HL-60 (cell line): ENCODE data around the gene SASH1.

ENCODE experiments used
- DNase-seq, 2 experiments: peaks; one replicate each; pipeline ENCODE4 v3.0.0-alpha.2; 2010 to 2020; ENCODE audit warnings: low read depth in 1 of 2, low spot score in 1 of 2
- H3K27ac ChIP-seq: fragments of 250-450 bp; sonication (Bioruptor Pico); replicated peaks from 2 replicates; pipeline ENCODE4 v1.5.1; 2020; ENCODE audit warnings: mild to moderate bottlenecking, moderate library complexity
- H3K27me3 ChIP-seq: fragments of 250-450 bp; sonication (Bioruptor Pico); 2 replicates; pipeline ENCODE4 v1.5.1; 2021; ENCODE audit warnings: mild to moderate bottlenecking, moderate library complexity; ENCODE audit not compliant: insufficient read depth, poor library complexity, severe bottlenecking
- H3K4me3 ChIP-seq: replicated peaks from 2 replicates; pipeline ENCODE4 v1.5.1; 2011; ENCODE audit warnings: mild to moderate bottlenecking, control low read depth, low read length; ENCODE audit not compliant: insufficient read depth
- GABPA ChIP-seq: IDR thresholded peaks from 2 replicates; pipeline ENCODE4 v1.6.1; 2012; ENCODE audit warnings: low read depth
- POLR2AphosphoS5 ChIP-seq: IDR thresholded peaks from 2 replicates; pipeline ENCODE4 v1.6.1; 2012; ENCODE audit warnings: low read depth
- SPI1 ChIP-seq: IDR thresholded peaks from 2 replicates; pipeline ENCODE4 v1.6.1; 2012; ENCODE audit warnings: low read depth, mild to moderate bottlenecking, borderline replicate concordance
- TF ChIP-seq, protein P1 (sequence below): IDR thresholded peaks from 2 replicates; pipeline ENCODE4 v1.6.1; 2012; ENCODE audit warnings: low read depth; ENCODE audit not compliant: insufficient replicate concordance
- TF ChIP-seq, protein P2 (sequence below): IDR thresholded peaks from one replicate; pipeline ENCODE4 v1.5.1; 2011; ENCODE audit warnings: low read length, control low read depth, inconsistent platforms; ENCODE audit not compliant: insufficient read depth

The SASH1 gene

DNA sequence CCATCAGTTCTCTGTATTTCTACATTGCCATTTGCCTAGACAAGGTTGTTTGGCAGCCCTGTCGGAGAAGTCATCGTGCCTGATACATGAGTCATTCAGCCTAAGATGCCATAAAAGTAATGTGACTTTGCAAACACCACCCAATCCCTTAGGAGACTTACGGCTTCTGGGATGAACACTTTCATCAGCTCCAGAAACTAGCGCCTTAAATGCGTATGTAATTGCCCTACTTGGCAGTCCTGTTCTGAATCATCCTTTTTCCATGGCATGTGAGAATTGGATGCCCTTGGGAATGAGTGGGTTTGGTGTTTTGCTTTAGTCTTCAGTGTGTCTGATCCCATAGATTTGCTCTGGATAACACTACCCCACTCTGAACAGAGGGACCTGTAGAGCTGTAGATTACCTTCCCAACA is 158.5 kb downstream of the SASH1 start:
- no peak overlapping the region for H3K4me3 ChIP-seq
- no peak for DNase-seq
- TF ChIP-seq, protein P1, sequence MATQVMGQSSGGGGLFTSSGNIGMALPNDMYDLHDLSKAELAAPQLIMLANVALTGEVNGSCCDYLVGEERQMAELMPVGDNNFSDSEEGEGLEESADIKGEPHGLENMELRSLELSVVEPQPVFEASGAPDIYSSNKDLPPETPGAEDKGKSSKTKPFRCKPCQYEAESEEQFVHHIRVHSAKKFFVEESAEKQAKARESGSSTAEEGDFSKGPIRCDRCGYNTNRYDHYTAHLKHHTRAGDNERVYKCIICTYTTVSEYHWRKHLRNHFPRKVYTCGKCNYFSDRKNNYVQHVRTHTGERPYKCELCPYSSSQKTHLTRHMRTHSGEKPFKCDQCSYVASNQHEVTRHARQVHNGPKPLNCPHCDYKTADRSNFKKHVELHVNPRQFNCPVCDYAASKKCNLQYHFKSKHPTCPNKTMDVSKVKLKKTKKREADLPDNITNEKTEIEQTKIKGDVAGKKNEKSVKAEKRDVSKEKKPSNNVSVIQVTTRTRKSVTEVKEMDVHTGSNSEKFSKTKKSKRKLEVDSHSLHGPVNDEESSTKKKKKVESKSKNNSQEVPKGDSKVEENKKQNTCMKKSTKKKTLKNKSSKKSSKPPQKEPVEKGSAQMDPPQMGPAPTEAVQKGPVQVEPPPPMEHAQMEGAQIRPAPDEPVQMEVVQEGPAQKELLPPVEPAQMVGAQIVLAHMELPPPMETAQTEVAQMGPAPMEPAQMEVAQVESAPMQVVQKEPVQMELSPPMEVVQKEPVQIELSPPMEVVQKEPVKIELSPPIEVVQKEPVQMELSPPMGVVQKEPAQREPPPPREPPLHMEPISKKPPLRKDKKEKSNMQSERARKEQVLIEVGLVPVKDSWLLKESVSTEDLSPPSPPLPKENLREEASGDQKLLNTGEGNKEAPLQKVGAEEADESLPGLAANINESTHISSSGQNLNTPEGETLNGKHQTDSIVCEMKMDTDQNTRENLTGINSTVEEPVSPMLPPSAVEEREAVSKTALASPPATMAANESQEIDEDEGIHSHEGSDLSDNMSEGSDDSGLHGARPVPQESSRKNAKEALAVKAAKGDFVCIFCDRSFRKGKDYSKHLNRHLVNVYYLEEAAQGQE, result no peak
- TF ChIP-seq POLR2AphosphoS5 (no peak), SPI1 (no peak), GABPA (no peak)
- TF ChIP-seq, protein P2, sequence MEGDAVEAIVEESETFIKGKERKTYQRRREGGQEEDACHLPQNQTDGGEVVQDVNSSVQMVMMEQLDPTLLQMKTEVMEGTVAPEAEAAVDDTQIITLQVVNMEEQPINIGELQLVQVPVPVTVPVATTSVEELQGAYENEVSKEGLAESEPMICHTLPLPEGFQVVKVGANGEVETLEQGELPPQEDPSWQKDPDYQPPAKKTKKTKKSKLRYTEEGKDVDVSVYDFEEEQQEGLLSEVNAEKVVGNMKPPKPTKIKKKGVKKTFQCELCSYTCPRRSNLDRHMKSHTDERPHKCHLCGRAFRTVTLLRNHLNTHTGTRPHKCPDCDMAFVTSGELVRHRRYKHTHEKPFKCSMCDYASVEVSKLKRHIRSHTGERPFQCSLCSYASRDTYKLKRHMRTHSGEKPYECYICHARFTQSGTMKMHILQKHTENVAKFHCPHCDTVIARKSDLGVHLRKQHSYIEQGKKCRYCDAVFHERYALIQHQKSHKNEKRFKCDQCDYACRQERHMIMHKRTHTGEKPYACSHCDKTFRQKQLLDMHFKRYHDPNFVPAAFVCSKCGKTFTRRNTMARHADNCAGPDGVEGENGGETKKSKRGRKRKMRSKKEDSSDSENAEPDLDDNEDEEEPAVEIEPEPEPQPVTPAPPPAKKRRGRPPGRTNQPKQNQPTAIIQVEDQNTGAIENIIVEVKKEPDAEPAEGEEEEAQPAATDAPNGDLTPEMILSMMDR, result no peak
- no peaks in the 10 kb centered on the region for H3K27me3 ChIP-seq
- no peak overlapping the region for H3K27ac ChIP-seq

DNA sequence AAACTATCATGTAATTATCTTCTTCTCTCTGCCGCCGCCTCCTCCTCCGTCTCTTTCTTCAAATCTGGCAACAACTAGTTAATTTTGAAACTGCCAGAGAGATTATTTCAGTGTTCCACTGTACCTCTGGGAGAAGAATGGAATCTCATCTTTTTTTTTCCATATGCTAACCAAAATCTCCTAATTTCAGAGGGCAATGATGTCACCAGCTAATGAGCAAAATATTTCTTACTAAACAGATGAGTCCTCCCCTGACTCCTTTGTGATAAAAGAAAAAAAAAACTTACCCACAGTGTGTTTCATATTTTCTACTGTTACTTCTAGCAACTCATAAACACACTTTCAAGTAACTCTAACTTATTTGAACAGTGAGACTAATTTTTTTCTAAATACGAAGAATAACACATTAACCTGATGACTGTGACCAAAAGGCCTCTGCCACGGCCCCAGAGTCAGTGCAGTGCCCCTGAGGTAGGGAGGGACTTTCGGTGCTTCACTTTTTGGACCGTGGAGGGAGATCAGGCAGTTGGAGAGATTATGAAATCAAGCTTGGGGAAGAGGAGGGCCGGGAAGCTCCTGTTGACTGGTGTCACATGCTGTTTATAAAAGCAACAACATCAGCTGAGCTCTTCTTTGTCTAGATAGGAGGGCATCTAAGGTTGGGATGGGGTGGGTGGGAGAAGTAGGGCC is 159.6 kb downstream of the SASH1 start:
- H3K27ac ChIP-seq, result no peak overlapping the region
- TF ChIP-seq POLR2AphosphoS5 (no peak), SPI1 (no peak), GABPA (no peak)
- TF ChIP-seq, protein P2, result no peak
- peak in 1 of 2 experiments; percentile 21 for DNase-seq
- H3K27me3 ChIP-seq, result no peaks in the 10 kb centered on the region
- H3K4me3 ChIP-seq, result no peak overlapping the region

DNA sequence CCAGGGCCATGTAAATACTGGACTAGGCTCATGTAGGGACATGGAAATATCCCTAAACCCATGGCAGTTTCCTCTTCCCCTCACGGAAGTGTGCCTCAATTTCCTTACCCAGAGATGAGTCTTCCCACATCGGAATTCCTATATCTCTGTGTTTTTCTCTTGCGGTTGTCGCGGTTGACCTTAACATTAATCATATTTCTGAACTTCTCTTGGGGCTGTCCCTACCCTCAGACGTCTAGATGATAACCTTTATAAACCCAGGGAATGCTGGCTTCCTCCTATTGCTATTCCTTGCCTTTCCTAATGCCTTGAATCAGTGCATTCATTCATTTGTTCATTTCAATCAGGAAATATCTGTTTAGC is 160.1 kb downstream of the SASH1 start:
- Histone ChIP-seq H3K27me3 (no peaks in the 10 kb centered on the region), H3K27ac (no peak overlapping the region), H3K4me3 (no peak overlapping the region)
- TF ChIP-seq GABPA (no peak), POLR2AphosphoS5 (no peak), SPI1 (no peak)
- TF ChIP-seq, protein P2, result no peak
- TF ChIP-seq, protein P1, result no peak
- no peak for DNase-seq

DNA sequence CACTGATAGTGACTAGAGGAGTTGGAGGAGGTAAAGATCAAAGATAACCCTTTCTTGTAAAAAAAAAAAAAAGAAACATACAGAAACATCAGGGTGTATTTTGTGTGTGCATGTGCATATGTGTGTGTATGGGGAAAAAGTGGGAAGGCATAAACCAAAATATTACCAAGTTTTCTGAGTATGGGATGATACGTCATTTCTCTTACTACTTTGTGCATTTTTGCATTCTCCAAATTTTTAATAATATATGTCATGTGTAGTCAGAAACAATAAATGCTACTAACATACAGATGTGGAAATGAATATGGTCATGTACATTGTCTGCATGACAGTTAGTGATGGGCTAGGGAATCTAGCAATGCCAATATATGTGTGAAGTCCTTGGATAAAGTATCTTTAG is 161.1 kb downstream of the SASH1 start:
- peaks cover 3% of the 10 kb centered on the region for H3K27me3 ChIP-seq
- H3K4me3 ChIP-seq, result no peak overlapping the region
- no peak for DNase-seq
- TF ChIP-seq, protein P2, result no peak
- TF ChIP-seq, protein P1, result no peak
- TF ChIP-seq POLR2AphosphoS5 (no peak), GABPA (no peak), SPI1 (no peak)
- no peak overlapping the region for H3K27ac ChIP-seq
